HepG2 (cell line): Measurements from ENCODE around the gene SHANK2. TPM values are rescaled to one million over a fixed set of nuclear protein-coding genes. Genes with fewer than 3 reads are reported as not detected.

Experiments
- ATAC-seq: fragments of 200-7000 bp; cut with Tn5 transposase; 3 replicates; pipeline ENCODE4 v1.9.1; 2020; ENCODE audit warnings: mild to moderate bottlenecking, moderate library complexity
- BruUV-seq: library from RNA; stranded (reverse); fragments of 400-500 nt; replicated peaks from 2 replicates; lab custom pipeline; 2021; lab: Mats Ljungman, UMichigan
- CTCF ChIA-PET: fragments of 300-600 bp; formaldehyde crosslinking; extraction: SDS; loops from one replicate; lab custom pipeline; 2021; ENCODE audit warnings: low total read pairs, inconsistent platforms, low intra/inter-chr PET ratio; lab: Yijun Ruan, JAX
- POLR2A ChIA-PET: fragments of 350-600 bp; sonication (Branson Sonifier 250); formaldehyde crosslinking; loops from one replicate; lab custom pipeline; 2020; ENCODE audit warnings: antibody characterized with exemption, inconsistent platforms; lab: Yijun Ruan, JAX
- DNase-seq: peaks from one replicate; pipeline ENCODE4 v3.0.0-alpha.2; 2015; ENCODE audit warnings: low spot score
- FAIRE-seq: peaks from 3 replicates; lab custom pipeline; 2011; peaks lifted over from hg19 to GRCh38; lab: Jason Lieb, UNC
- H2AFZ ChIP-seq: one replicate; pipeline ENCODE4 v1.6.1; 2011; ENCODE audit warnings: low read length, inconsistent platforms
- H3K27ac ChIP-seq: fragments of 300-600 bp; 3 replicates; pipeline ENCODE4 v1.8.0; 2011; ENCODE audit warnings: mixed run types, mild to moderate bottlenecking, mixed read lengths, low read length, inconsistent platforms; ENCODE audit not compliant: insufficient read depth; ENCODE audit errors: extremely low read length
- H3K27me3 ChIP-seq, 2 experiments: fragments of 200-600 bp in 1 of 2; 2 replicates in 1 of 2; 3 replicates in 1 of 2; pipeline versions ENCODE4 v1.6.0 to v1.8.0; 2011; ENCODE audit warnings: low read length in 2 of 2, mild to moderate bottlenecking in 2 of 2, moderate library complexity in 2 of 2, inconsistent platforms in 1 of 2; ENCODE audit not compliant: insufficient read depth in 2 of 2, control insufficient read depth in 1 of 2
- H3K36me3 ChIP-seq, 2 experiments: fragments of 200-600 bp in 1 of 2; replicated peaks in 1 of 2; 2 replicates in 1 of 2; 3 replicates in 1 of 2; pipeline versions ENCODE4 v1.5.1 to v1.8.0; 2011; ENCODE audit warnings: low read length in 2 of 2, inconsistent platforms in 1 of 2; ENCODE audit not compliant: insufficient read depth in 2 of 2, control insufficient read depth in 1 of 2
- H3K4me1 ChIP-seq: 2 replicates; pipeline ENCODE4 v1.5.1; 2012; ENCODE audit warnings: low read length, inconsistent platforms; ENCODE audit not compliant: insufficient read depth
- H3K4me2 ChIP-seq: 2 replicates; pipeline ENCODE4 v1.6.0; 2011; ENCODE audit warnings: low read depth, low read length, inconsistent platforms
- H3K4me3 ChIP-seq, 3 experiments: fragments of 200-600 bp in 1 of 3; sonication (generic), shearing (Covaris generic) in 1 of 3; replicated peaks in 1 of 3; 2 replicates each; pipeline ENCODE4 v1.5.1; 2011 to 2016; ENCODE audit warnings: low read length in 3 of 3, inconsistent platforms in 2 of 3, low read depth in 2 of 3, mild to moderate bottlenecking in 2 of 3, control low read depth in 1 of 3, mixed read lengths in 1 of 3; ENCODE audit not compliant: insufficient read depth in 1 of 3
- H3K79me2 ChIP-seq: one replicate; pipeline ENCODE4 v1.6.1; 2011; ENCODE audit warnings: low read length, inconsistent platforms; ENCODE audit not compliant: insufficient read depth
- H3K9ac ChIP-seq: 2 replicates; pipeline ENCODE4 v1.6.0; 2011; ENCODE audit warnings: mild to moderate bottlenecking, low read depth, low read length, inconsistent platforms; ENCODE audit not compliant: insufficient read depth
- H3K9me3 ChIP-seq: 2 replicates; pipeline ENCODE4 v1.5.1; 2012; ENCODE audit warnings: mild to moderate bottlenecking, low read length
- H4K20me1 ChIP-seq: 2 replicates; pipeline ENCODE4 v1.6.0; 2011; ENCODE audit warnings: inconsistent platforms, mild to moderate bottlenecking, low read length, moderate library complexity; ENCODE audit not compliant: insufficient read depth
- ARNT ChIP-seq: fragments of 450-650 bp; IDR thresholded peaks from 2 replicates; pipeline ENCODE4 v1.6.1; 2017
- CBX5 ChIP-seq: sonication (generic); formaldehyde crosslinking; IDR thresholded peaks from 2 replicates; pipeline ENCODE4 v1.4.0; 2020; ENCODE audit warnings: missing genetic modification reagents, borderline replicate concordance
- GPN1 ChIP-seq: sonication (generic); formaldehyde crosslinking; IDR thresholded peaks from 2 replicates; pipeline ENCODE4 v1.5.1; 2020; ENCODE audit warnings: missing genetic modification reagents, borderline replicate concordance
- HNF4A ChIP-seq: sonication (generic); formaldehyde crosslinking; IDR thresholded peaks from 2 replicates; pipeline ENCODE4 v1.4.0; 2020; ENCODE audit warnings: missing genetic modification reagents
- MED8 ChIP-seq: sonication (generic); formaldehyde crosslinking; IDR thresholded peaks from 2 replicates; pipeline ENCODE4 v1.8.1; 2023; ENCODE audit warnings: mild to moderate bottlenecking, missing genetic modification reagents; ENCODE audit not compliant: insufficient replicate concordance
- MEIS2 ChIP-seq: sonication (generic); formaldehyde crosslinking; IDR thresholded peaks from 2 replicates; pipeline ENCODE4 v1.9.0; 2021; ENCODE audit warnings: mild to moderate bottlenecking, missing genetic modification reagents
- NONO ChIP-seq, 2 experiments: fragments of 450-650 bp in 1 of 2; sonication (generic) in 1 of 2; formaldehyde crosslinking in 1 of 2; IDR thresholded peaks in 1 of 2; conservative IDR thresholded peaks in 1 of 2; 2 replicates each; pipeline versions ENCODE4 v1.6.1 to v1.8.0; 2017 to 2022; ENCODE audit warnings: mild to moderate bottlenecking in 1 of 2, missing genetic modification reagents in 1 of 2, moderate library complexity in 1 of 2
- NR2F2 ChIP-seq: IDR thresholded peaks from 2 replicates; pipeline ENCODE4 v1.6.1; 2012; ENCODE audit warnings: low read depth, inconsistent platforms, borderline replicate concordance
- SAP130 ChIP-seq: IDR thresholded peaks from 2 replicates; pipeline ENCODE4 v1.6.1; 2016; ENCODE audit warnings: low read depth
- SKI ChIP-seq: fragments of 450-650 bp; IDR thresholded peaks from one replicate; pipeline ENCODE4 v1.6.1; 2018; ENCODE audit warnings: mild to moderate bottlenecking; ENCODE audit not compliant: partially characterized antibody
- ZNF12 ChIP-seq: sonication (generic); formaldehyde crosslinking; IDR thresholded peaks from 2 replicates; pipeline ENCODE4 v1.5.0; 2020; ENCODE audit warnings: missing genetic modification reagents
- ZNF567 ChIP-seq: sonication (generic); formaldehyde crosslinking; IDR thresholded peaks from 2 replicates; pipeline ENCODE4 v1.8.1; 2023; ENCODE audit warnings: mild to moderate bottlenecking, missing genetic modification reagents, borderline replicate concordance
- WGBS: methylation state at CpG from one replicate; pipeline ENCODE4 v1.1.6; 2017; ENCODE audit warnings: low lambda C conversion rate; 5-methylcytosine and 5-hydroxymethylcytosine counted together
- in situ Hi-C: cut with HindIII; loops from 2 replicates; pipeline ENCODE4 v1.10.0; 2017; ENCODE audit warnings: low pct_unique_long_range_greater_than_20kb; ENCODE audit not compliant: extremely low pct_ligation_motif_present
- intact Hi-C: fragments of 100-400 bp; cut with micrococcal nuclease; formaldehyde crosslinking; loops from one replicate; pipeline ENCODE4 v1.10.0; 2022; ENCODE audit not compliant: unreplicated experiment
- polyA plus RNA-seq, 8 experiments: library from polyadenylated mRNA; depleted of rRNA in 3 of 8; stranded (reverse) in 7 of 8; unstranded in 1 of 8; fragments of >200 nt; fragmentation: Illumina TruSeq in 4 of 8; extraction: Trizol in 4 of 8; gene quantifications; 2 replicates each; pipeline versions ENCODE4 v1.2.1 to v1.2.3, GENCODE V29; 2011 to 2016; ENCODE audit warnings: low read depth in 4 of 8, missing spikeins in 1 of 8, mixed read lengths in 1 of 8; ENCODE audit not compliant: insufficient read depth in 1 of 8
- total RNA-seq, 5 experiments: library from RNA; depleted of rRNA; stranded (reverse); fragments of >200 nt; fragmentation: Illumina TruSeq; extraction: Trizol; gene quantifications; 2 replicates each; pipeline ENCODE4 v1.2.3, GENCODE V29; 2016; ENCODE audit warnings: low read depth in 1 of 5
- TF ChIP-seq, protein P1 (sequence below): sonication (generic); formaldehyde crosslinking; IDR thresholded peaks from 2 replicates; pipeline ENCODE4 v1.5.0; 2020; ENCODE audit warnings: mild to moderate bottlenecking, missing genetic modification reagents, borderline replicate concordance
- TF ChIP-seq, protein P2 (sequence below): sonication (generic); formaldehyde crosslinking; IDR thresholded peaks from 2 replicates; pipeline ENCODE4 v1.4.0; 2020; ENCODE audit warnings: mild to moderate bottlenecking, low read depth, missing genetic modification reagents
- TF ChIP-seq, protein P3 (sequence below): sonication (generic); formaldehyde crosslinking; IDR thresholded peaks from 2 replicates; pipeline ENCODE4 v1.4.0; 2020; ENCODE audit warnings: mild to moderate bottlenecking, missing genetic modification reagents

Gene SHANK2
- total and polyA plus RNA-seq, 2 of the 13 experiments (the other 11 are each of a cell fraction or from before 2014, with no cell fraction given): 10.2 to 13.0 TPM

DNA sequence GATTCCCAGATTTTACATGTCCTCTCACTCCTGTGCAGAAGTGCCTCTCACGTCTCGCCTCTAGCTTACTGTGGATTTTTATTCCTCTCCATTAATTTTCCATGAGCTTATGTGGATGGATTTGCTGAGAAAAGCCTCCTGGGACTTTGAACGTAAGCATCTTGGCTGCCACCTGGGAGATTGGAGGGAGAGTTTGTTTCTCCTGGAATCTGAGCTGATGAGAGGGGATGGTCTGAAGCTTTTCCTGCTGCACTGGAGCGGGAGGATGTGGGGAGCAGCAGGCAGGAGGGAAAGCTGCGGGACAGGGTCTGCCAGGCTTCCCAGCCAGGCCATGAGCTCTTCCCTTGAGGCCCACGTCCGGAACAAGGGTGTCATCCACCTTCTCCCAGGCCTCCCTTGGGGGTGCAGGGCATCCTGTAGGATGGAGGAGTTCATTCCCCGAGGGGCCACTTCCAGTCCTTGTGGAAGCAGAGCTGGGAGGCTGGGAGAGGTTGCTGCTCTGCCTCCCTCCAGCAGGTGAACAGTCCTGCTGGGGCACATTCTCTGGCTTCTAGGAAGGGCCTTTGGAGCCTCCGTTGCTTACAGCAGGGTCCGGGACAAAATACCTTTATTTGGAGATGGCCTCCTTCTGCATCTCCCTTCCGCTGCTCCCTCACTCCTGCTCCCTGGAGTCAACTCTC is 3.6 kb upstream of the SHANK2 start:
- Histone ChIP-seq H3K4me2 (no peak overlapping the region), H3K36me3 (no peaks in the 10 kb centered on the region), H3K27ac (no peak overlapping the region), H3K9me3 (peaks cover 8% of the 10 kb centered on the region; the same call in 1 of the 2 replicates), H3K9ac (no peak overlapping the region), H3K79me2 (peaks cover 3% of the 10 kb centered on the region), H2AFZ (no peak overlapping the region), H3K4me1 (peaks cover 41% of the 10 kb centered on the region), H3K27me3 (no peaks in the 10 kb centered on the region), H3K4me3 (no peak overlapping the region; a peak in 1 of 6 replicates), H4K20me1 (no peaks in the 10 kb centered on the region)
- DNase-seq (no peak), FAIRE-seq (no peak), ATAC-seq (no peak)
- intact Hi-C loops (no loop called here), in situ Hi-C loops (no loop called here)
- WGBS: 83% methylated on average over 10 of the region's 11 CpGs
- POLR2A ChIA-PET: no interaction called here
- BruUV-seq: no TSS peak
- CTCF ChIA-PET: no interaction called here
- TF ChIP-seq, protein P1, sequence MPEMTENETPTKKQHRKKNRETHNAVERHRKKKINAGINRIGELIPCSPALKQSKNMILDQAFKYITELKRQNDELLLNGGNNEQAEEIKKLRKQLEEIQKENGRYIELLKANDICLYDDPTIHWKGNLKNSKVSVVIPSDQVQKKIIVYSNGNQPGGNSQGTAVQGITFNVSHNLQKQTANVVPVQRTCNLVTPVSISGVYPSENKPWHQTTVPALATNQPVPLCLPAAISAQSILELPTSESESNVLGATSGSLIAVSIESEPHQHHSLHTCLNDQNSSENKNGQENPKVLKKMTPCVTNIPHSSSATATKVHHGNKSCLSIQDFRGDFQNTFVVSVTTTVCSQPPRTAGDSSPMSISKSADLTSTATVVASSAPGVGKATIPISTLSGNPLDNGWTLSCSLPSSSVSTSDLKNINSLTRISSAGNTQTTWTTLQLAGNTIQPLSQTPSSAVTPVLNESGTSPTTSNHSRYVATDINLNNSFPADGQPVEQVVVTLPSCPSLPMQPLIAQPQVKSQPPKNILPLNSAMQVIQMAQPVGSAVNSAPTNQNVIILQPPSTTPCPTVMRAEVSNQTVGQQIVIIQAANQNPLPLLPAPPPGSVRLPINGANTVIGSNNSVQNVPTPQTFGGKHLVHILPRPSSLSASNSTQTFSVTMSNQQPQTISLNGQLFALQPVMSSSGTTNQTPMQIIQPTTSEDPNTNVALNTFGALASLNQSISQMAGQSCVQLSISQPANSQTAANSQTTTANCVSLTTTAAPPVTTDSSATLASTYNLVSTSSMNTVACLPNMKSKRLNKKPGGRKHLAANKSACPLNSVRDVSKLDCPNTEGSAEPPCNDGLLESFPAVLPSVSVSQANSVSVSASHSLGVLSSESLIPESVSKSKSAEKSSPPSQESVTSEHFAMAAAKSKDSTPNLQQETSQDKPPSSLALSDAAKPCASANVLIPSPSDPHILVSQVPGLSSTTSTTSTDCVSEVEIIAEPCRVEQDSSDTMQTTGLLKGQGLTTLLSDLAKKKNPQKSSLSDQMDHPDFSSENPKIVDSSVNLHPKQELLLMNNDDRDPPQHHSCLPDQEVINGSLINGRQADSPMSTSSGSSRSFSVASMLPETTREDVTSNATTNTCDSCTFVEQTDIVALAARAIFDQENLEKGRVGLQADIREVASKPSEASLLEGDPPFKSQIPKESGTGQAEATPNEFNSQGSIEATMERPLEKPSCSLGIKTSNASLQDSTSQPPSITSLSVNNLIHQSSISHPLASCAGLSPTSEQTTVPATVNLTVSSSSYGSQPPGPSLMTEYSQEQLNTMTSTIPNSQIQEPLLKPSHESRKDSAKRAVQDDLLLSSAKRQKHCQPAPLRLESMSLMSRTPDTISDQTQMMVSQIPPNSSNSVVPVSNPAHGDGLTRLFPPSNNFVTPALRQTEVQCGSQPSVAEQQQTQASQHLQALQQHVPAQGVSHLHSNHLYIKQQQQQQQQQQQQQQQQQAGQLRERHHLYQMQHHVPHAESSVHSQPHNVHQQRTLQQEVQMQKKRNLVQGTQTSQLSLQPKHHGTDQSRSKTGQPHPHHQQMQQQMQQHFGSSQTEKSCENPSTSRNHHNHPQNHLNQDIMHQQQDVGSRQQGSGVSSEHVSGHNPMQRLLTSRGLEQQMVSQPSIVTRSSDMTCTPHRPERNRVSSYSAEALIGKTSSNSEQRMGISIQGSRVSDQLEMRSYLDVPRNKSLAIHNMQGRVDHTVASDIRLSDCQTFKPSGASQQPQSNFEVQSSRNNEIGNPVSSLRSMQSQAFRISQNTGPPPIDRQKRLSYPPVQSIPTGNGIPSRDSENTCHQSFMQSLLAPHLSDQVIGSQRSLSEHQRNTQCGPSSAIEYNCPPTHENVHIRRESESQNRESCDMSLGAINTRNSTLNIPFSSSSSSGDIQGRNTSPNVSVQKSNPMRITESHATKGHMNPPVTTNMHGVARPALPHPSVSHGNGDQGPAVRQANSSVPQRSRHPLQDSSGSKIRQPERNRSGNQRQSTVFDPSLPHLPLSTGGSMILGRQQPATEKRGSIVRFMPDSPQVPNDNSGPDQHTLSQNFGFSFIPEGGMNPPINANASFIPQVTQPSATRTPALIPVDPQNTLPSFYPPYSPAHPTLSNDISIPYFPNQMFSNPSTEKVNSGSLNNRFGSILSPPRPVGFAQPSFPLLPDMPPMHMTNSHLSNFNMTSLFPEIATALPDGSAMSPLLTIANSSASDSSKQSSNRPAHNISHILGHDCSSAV: no peak
- TF ChIP-seq, protein P2, sequence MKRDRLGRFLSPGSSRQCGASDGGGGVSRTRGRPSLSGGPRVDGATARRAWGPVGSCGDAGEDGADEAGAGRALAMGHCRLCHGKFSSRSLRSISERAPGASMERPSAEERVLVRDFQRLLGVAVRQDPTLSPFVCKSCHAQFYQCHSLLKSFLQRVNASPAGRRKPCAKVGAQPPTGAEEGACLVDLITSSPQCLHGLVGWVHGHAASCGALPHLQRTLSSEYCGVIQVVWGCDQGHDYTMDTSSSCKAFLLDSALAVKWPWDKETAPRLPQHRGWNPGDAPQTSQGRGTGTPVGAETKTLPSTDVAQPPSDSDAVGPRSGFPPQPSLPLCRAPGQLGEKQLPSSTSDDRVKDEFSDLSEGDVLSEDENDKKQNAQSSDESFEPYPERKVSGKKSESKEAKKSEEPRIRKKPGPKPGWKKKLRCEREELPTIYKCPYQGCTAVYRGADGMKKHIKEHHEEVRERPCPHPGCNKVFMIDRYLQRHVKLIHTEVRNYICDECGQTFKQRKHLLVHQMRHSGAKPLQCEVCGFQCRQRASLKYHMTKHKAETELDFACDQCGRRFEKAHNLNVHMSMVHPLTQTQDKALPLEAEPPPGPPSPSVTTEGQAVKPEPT: no peak
- TF ChIP-seq NR2F2 (no peak), ZNF567 (CRISPR knock-in tag) (no peak), HNF4A (CRISPR knock-in tag) (no peak), GPN1 (no peak), ARNT (no peak), NONO (IDR thresholded peaks at IDR 0.05) (no peak), NONO (CRISPR knock-in tag; conservative IDR thresholded peaks at IDR 0.05) (no peak), MED8 (CRISPR knock-in tag) (no peak), ZNF12 (CRISPR knock-in tag) (no peak), SKI (no peak), MEIS2 (CRISPR knock-in tag) (no peak), SAP130 (CRISPR knock-in tag) (no peak), CBX5 (CRISPR knock-in tag) (no peak)
- TF ChIP-seq, protein P3, sequence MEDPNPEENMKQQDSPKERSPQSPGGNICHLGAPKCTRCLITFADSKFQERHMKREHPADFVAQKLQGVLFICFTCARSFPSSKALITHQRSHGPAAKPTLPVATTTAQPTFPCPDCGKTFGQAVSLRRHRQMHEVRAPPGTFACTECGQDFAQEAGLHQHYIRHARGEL (CRISPR knock-in tag): no peak
